Measurements from ENCODE around the gene HMG20A.

Gene HMG20A

DNA sequence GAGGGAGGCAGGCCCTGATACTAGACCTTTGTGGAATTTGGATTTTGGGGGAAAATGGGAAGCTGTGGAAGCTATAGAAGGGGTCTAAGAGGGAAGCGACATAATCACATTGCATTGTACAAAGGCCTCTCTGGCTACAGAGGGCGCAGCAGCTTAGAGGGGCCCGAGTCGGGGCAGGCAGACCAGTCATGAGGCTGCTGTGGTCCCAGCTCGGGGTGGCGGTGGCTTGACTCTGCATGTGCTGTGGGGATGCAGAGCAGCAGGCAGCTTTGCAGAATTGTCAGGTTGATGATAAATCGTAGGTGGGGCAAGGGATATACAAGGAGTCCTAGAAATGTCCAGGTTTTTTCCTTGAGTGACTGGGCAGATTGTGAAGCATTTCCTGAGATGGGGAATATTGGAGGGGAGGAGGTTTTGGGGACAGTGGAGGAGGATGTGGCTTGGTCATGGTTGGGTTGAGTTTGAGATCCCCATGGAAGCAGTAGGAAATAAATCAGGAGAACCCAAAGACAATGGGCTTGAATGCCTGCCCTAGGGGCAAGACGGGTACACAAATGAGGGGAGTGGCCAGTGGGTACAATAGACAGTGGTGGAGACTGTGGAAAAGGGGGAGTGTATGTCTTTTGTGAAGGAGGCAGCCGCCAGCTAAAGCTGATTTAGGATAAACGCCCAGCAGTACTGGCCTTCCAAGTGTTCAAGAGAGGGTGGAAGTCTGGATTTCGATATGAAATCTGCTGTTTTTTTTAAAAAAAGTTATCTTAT lies 94.1 kb downstream of the HMG20A start:
- TF ChIP-seq JUND (IDR thresholded peaks at IDR 0.05; ENCODE audit: low read depth) = no peak
- in situ Hi-C loops (cut with HindIII; ENCODE audit: low pct_unique_long_range_greater_than_20kb, low sequenced_read_pairs) = no loop called here
- no peak for DNase-seq (ENCODE audit: low read depth in 1 of 2, low spot score in 1 of 2)

DNA sequence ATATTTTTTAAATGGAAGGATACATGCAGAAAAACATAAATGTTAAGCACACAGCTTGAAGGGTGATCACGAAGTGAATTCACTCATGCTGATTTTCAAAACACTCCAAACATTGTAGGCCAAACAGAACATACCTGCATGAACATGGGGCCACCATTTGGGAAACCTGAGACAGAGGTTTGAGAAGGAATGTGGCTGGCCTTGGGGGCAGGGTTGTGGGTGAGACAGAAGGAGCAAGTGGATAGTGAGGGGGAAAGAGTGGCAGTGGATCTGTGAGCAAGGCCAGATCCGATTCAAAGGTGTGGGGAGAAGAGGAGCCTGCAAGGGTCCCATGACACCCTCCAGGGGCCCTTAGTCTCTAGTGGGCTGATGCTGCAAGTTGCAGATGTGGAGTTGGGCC lies 94.9 kb downstream of the HMG20A start:
- in situ Hi-C loops (cut with HindIII; ENCODE audit: low pct_unique_long_range_greater_than_20kb, low sequenced_read_pairs) = no loop called here
- DNase-seq (ENCODE audit: low read depth in 1 of 2, low spot score in 1 of 2) = no peak
- TF ChIP-seq JUND (IDR thresholded peaks at IDR 0.05; ENCODE audit: low read depth) = no peak

DNA sequence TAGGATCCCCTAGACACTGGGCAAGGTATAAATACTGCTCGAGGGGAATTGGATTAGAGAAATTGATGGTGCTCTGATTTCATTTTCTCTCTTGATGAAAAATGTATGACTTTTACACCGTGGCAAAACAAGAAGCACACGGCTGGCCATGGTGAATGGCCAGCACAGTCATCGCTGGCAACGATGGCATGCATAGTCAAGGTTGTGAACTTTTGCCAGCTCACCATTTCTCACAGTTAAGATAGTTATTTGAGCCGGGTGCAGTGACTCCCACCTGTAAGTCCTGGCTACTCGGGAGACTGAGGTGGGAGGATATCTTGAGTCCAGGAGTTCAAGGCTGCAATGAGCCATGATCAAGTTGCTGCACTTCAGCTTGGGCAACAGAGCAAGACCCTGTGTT lies 95.4 kb downstream of the HMG20A start:
- TF ChIP-seq JUND (IDR thresholded peaks at IDR 0.05; ENCODE audit: low read depth) = no peak
- in situ Hi-C loops (cut with HindIII; ENCODE audit: low pct_unique_long_range_greater_than_20kb, low sequenced_read_pairs) = no loop called here
- no peak for DNase-seq (ENCODE audit: low read depth in 1 of 2, low spot score in 1 of 2)

DNA sequence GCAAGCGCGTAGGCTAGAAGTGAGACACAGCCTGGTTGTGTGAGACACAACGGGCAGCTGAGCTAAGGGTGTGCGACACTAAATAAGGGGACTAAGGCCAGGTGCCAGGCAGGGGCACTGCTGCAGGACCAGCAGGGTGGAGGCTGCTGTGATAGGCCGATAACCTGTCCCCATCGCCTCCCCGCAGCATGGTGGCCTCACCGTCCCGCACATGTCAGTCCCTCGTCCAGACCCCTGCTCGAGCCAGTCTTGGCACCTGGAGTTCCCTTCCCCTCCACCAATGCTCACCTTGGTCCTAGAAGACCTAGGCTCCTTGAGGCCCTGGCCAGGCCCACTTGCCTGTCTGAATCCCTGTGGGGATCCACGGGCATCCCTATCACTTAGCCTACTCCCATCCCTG lies 96.1 kb downstream of the HMG20A start:
- no peak for TF ChIP-seq JUND (IDR thresholded peaks at IDR 0.05; ENCODE audit: low read depth)
- in situ Hi-C loops (cut with HindIII; ENCODE audit: low pct_unique_long_range_greater_than_20kb, low sequenced_read_pairs) = no loop called here
- no peak for DNase-seq (ENCODE audit: low read depth in 1 of 2, low spot score in 1 of 2)

DNA sequence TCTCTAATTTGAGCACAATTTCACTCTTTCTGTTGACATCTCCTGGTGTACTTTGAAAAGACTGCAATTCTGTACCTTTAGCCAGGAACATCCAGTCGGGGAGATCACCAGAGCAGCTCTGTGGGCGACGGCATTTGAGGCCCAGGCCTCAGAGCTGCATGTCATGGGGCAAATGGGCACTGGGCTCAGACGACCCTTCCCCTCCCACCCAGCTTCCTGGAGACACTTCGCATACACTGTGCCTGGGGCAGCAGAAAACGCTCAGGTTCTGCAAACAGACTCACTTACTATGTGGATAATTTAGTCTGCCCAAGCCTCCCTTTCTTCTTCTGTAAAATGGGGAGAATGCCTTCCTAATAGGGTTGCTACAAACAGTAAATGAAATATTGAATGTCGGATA lies 96.9 kb downstream of the HMG20A start:
- in situ Hi-C loops (cut with HindIII; ENCODE audit: low pct_unique_long_range_greater_than_20kb, low sequenced_read_pairs) = no loop called here
- no peak for TF ChIP-seq JUND (IDR thresholded peaks at IDR 0.05; ENCODE audit: low read depth)
- DNase-seq (ENCODE audit: low read depth in 1 of 2, low spot score in 1 of 2) = no peak

DNA sequence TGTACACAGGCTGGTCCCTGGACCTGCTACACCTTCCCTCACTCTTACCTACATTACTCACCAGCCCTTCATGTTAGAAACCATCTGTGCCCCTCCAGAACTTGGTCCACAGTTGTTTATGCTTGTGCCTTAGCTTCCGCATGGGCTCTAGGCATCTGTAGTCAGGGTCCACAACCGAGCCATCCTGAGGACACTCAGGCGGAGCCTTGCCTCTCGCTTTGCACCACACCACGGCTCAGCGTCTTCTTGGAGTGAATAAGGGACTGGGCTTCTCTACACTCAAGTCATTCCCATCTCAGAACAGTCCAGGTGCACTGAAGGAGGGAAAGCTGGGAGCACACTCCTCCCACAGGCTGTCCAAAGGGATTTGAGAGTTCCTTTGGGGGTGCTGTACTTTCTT lies 97.8 kb downstream of the HMG20A start:
- no peak for TF ChIP-seq JUND (IDR thresholded peaks at IDR 0.05; ENCODE audit: low read depth)
- no peak for DNase-seq (ENCODE audit: low read depth in 1 of 2, low spot score in 1 of 2)
- in situ Hi-C loops (cut with HindIII; ENCODE audit: low pct_unique_long_range_greater_than_20kb, low sequenced_read_pairs) = no loop called here

DNA sequence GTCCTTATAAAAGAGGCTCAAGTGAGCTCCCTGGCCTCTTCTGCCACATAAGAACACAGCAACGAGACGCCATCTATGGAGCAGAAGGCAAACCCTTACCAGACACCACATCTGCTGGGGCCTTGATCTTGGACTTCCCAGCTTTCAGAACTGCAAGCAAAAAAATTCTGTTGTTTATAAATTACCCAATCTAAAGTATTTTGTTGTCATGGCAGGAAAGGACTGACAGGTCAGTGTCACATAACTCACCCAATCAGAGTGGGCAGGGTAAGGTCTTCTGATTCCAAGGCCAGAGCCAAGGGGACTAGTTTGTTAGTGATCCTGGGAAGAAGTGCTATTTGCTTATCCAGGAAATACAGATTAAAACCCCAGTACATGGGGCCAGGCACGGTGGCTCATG lies 98.9 kb downstream of the HMG20A start:
- DNase-seq (ENCODE audit: low read depth in 1 of 2, low spot score in 1 of 2) = no peak
- no peak for TF ChIP-seq JUND (IDR thresholded peaks at IDR 0.05; ENCODE audit: low read depth)
- in situ Hi-C loops (cut with HindIII; ENCODE audit: low pct_unique_long_range_greater_than_20kb, low sequenced_read_pairs) = no loop called here

DNA sequence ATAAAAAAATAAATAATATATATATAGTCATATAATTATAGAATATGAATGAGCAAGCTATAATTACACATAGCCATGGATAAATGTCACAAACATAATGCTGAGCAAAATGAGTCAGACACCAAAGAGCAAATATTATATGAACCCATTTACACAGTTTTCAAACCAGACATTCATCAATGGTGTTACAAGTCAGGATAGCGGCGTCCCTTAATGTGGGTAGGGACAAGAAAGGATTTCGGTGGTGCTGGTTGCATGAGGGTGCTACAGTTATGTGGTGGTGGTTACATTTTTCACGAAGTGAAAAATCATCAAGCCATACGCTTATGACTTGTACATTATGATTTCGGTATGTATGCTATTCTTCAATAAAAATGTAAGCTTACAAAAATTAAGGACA lies 100.5 kb downstream of the HMG20A start:
- DNase-seq (ENCODE audit: low read depth in 1 of 2, low spot score in 1 of 2) = no peak
- TF ChIP-seq JUND (IDR thresholded peaks at IDR 0.05; ENCODE audit: low read depth) = no peak
- in situ Hi-C loops (cut with HindIII; ENCODE audit: low pct_unique_long_range_greater_than_20kb, low sequenced_read_pairs) = no loop called here

DNA sequence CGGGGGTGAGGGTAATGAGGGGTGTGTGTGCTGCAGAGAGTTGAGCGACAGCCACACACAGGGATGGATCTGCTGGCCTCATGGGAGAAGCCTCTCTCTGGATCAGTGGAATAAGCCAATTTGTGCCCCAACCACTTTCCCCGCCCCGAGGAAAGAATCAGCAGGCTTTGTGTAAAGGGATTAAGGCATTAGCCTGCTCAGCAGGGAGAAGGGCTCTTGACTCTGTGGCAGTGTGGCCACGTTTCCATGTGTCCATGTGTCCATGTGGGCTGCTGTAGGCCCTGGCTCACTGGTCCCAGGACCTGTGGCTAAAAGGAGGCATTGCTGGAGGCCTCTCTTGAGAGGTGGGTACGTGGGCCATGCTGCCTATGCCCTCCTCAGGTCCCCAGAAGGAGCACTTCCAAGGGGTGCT lies 104.7 kb downstream of the HMG20A start:
- peak in 1 of 2 experiments; percentile 53 for DNase-seq (ENCODE audit: low read depth in 1 of 2, low spot score in 1 of 2)
- TF ChIP-seq JUND (IDR thresholded peaks at IDR 0.05; ENCODE audit: low read depth) = no peak
- in situ Hi-C loops (cut with HindIII; ENCODE audit: low pct_unique_long_range_greater_than_20kb, low sequenced_read_pairs) = no loop called here

DNA sequence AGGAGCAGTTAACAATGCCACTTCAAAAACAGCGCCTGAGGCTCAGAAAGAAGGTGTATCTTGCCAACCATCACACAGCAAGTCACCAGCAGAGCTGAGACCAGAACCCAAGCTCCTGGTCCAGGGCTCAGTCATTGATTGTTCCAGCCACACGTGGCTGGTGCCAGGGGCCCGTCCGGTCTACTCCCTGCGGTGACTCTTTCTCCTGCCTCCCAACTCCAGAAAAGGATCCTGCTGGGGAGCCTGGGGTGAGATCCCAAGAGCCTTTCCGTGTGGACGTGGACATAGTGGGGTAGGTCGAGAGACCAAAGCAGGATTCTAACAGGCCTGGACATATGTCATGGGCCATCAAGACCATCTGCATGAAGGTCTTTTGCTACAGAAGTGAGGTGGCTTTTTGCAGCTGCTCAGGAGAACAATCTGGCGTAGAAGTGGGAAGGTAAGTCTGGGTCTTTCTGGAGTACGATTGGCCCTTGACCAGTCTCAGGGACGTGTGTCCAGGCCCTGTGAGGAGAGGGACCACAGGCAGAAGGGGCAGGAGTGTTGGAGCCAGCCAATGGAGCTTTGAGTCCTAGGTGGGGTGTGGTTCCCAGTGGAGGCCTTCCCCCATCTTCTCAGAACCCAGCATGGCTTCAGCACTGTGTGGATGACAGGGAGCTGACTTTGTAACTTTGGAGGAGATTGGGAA lies 105.4 kb downstream of the HMG20A start:
- in situ Hi-C loops (cut with HindIII; ENCODE audit: low pct_unique_long_range_greater_than_20kb, low sequenced_read_pairs) = no loop called here
- no peak for DNase-seq (ENCODE audit: low read depth in 1 of 2, low spot score in 1 of 2)
- TF ChIP-seq JUND (IDR thresholded peaks at IDR 0.05; ENCODE audit: low read depth) = no peak

DNA sequence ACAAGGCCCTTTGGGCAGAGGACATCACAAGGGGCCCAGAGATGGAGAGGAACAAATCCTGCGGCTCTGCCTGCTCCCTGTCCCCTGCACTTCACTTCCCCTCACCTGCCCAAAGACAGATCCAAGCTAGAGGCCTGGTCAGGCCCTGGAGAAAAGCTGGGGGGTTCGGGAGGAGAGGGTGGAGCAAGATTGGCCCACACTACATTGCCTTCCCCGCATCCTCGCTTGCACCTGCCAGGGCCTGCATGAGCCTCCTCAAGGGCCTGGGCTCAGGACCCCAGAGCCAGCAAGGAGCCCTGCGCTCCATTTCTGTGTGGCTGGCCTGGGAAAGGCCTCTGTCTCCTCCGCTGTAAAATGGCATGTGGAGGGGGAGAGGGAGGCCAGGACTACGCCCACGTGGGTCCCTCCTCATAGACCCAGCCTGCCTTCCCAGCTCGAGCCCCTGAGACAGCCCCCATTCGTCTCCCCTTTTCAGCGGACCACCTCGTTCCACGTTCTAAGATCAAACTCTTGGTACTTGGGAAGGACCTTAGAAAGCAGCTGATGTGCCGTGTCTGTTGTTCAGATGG lies 106.0 kb downstream of the HMG20A start:
- DNase-seq (ENCODE audit: low read depth in 1 of 2, low spot score in 1 of 2) = no peak
- in situ Hi-C loops (cut with HindIII; ENCODE audit: low pct_unique_long_range_greater_than_20kb, low sequenced_read_pairs) = no loop called here
- no peak for TF ChIP-seq JUND (IDR thresholded peaks at IDR 0.05; ENCODE audit: low read depth)

DNA sequence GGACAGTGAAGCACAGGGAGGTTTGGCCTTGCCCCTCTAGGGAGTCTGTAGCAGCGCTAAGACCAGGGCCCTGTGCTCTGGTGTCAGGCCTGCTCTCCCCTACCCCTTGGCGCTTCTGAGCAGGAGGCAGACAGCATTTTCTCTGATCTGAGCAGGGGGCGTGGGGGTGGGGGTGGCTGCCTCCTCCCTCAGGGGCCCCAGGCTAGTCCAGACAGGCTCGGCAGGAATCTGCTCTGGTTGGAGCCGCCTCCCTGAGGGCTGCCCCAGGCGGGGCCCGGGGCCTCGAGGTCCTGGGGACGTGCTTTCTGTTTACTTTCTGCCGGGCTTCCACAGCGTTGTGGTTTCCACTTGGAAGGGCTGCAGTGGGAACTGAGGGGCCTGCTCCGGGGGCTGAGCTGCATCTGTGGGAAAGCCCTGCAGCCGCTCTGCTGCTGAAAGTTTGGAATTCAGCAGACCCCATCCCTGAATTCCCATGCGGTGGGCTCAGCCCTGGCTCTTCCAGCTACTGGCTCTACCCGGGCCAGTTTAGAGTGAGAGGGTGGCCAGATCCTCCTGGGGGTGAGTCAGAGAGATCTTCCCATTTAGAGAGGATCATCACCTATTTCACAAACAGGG lies 106.6 kb downstream of the HMG20A start:
- peak in 1 of 2 experiments; percentile 57 for DNase-seq (ENCODE audit: low read depth in 1 of 2, low spot score in 1 of 2)
- TF ChIP-seq JUND (IDR thresholded peaks at IDR 0.05; ENCODE audit: low read depth) = no peak
- in situ Hi-C loops (cut with HindIII; ENCODE audit: low pct_unique_long_range_greater_than_20kb, low sequenced_read_pairs) = no loop called here

DNA sequence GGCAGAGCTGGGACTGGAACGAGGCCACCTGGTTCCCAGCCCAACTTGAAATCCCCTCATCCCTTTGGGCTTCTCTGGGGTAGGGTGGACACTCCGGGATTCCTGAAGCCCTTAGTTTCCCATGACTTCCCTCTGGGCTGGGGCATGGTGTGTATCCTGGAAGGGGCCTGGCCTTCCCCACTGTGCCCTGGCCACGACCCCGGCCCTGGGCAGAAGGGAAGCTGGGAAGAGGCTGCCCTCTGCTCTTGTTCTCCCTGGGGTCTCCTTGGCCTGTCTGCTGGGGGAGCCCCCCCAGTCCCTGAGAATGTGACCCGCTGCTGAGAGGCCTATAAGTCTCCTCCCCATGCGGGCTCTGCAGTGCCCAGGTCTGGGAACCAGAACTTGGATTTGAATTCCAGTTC lies 107.1 kb downstream of the HMG20A start:
- DNase-seq (ENCODE audit: low read depth in 1 of 2, low spot score in 1 of 2) = no peak
- TF ChIP-seq JUND (IDR thresholded peaks at IDR 0.05; ENCODE audit: low read depth) = no peak
- in situ Hi-C loops (cut with HindIII; ENCODE audit: low pct_unique_long_range_greater_than_20kb, low sequenced_read_pairs) = no loop called here

Data from T47D (cell line).